CD14-positive monocyte (primary cell): Measurements from ENCODE around the gene RYR2. TPM values are rescaled to one million over a fixed set of nuclear protein-coding genes. Genes with fewer than 3 reads are reported as not detected.

ENCODE experiments used
- DNase-seq, 3 donors: peaks; one replicate each; pipeline ENCODE4 v3.0.0-alpha.2; 2011 to 2022
- H2AFZ ChIP-seq: 2 replicates; pipeline ENCODE4 v1.6.0; 2012; ENCODE audit warnings: mild to moderate bottlenecking, low read depth, low read length, inconsistent platforms; ENCODE audit not compliant: insufficient read depth, poor library complexity, severe bottlenecking
- H3K27ac ChIP-seq, 2 donors: 1 replicate in 1 of 2; 2 replicates in 1 of 2; pipeline ENCODE4 v1.5.1; 2012 to 2013; ENCODE audit warnings: low read length in 2 of 2, control low read depth in 1 of 2, inconsistent platforms in 1 of 2, low read depth in 1 of 2, mild to moderate bottlenecking in 1 of 2
- H3K27me3 ChIP-seq, 2 donors: one replicate each; pipeline versions ENCODE4 v1.6.0 to v1.6.1; 2011 to 2013; ENCODE audit warnings: low read length in 2 of 2; ENCODE audit not compliant: control insufficient read depth in 2 of 2, insufficient read depth in 2 of 2
- H3K36me3 ChIP-seq, 2 donors: replicated peaks in 1 of 2; 1 replicate in 1 of 2; 2 replicates in 1 of 2; pipeline versions ENCODE4 v1.5.1 to v1.6.1; 2012 to 2013; ENCODE audit warnings: low read length in 2 of 2, control low read depth in 1 of 2, inconsistent platforms in 1 of 2, mild to moderate bottlenecking in 1 of 2; ENCODE audit not compliant: insufficient read depth in 2 of 2, control insufficient read depth in 1 of 2
- H3K4me1 ChIP-seq, 2 donors: 1 replicate in 1 of 2; 2 replicates in 1 of 2; pipeline versions ENCODE4 v1.5.1 to v1.6.1; 2012 to 2013; ENCODE audit warnings: low read length in 2 of 2, control low read depth in 1 of 2, inconsistent platforms in 1 of 2, mild to moderate bottlenecking in 1 of 2, moderate library complexity in 1 of 2; ENCODE audit not compliant: insufficient read depth in 2 of 2, control insufficient read depth in 1 of 2
- H3K4me2 ChIP-seq: replicated peaks from 2 replicates; pipeline ENCODE3; 2012; ENCODE audit warnings: low read length, moderate library complexity, mild to moderate bottlenecking; ENCODE audit not compliant: poor library complexity, severe bottlenecking; ENCODE audit errors: extremely low read depth
- H3K4me3 ChIP-seq, 3 experiments: fragments of 200-600 bp in 1 of 3; sonication (generic) in 1 of 3; replicated peaks in 1 of 3; 1 replicate in 2 of 3; 2 replicates in 1 of 3; pipeline ENCODE4 v1.5.1; 2011 to 2013; ENCODE audit warnings: low read length in 3 of 3, mild to moderate bottlenecking in 3 of 3, control low read depth in 2 of 3, low read depth in 2 of 3, inconsistent platforms in 1 of 3, moderate library complexity in 1 of 3
- H3K79me2 ChIP-seq: 2 replicates; pipeline ENCODE4 v1.6.0; 2012; ENCODE audit warnings: mild to moderate bottlenecking, control low read depth, inconsistent platforms, low read length, moderate library complexity; ENCODE audit not compliant: insufficient read depth
- H3K9ac ChIP-seq: 2 replicates; pipeline ENCODE4 v1.6.0; 2017; ENCODE audit warnings: low read length, mild to moderate bottlenecking; ENCODE audit not compliant: insufficient read depth, poor library complexity, severe bottlenecking
- H3K9me3 ChIP-seq, 2 donors: replicated peaks in 1 of 2; 1 replicate in 1 of 2; 2 replicates in 1 of 2; pipeline versions ENCODE4 v1.5.1 to v1.6.1; 2012 to 2013; ENCODE audit warnings: low read length in 2 of 2, control low read depth in 1 of 2; ENCODE audit not compliant: control insufficient read depth in 1 of 2, insufficient read depth in 1 of 2
- H4K20me1 ChIP-seq: 2 replicates; pipeline ENCODE4 v1.6.0; 2012; ENCODE audit warnings: mild to moderate bottlenecking, low read length, control low read depth, moderate library complexity; ENCODE audit not compliant: insufficient read depth
- H3K27ac Mint-ChIP-seq, 7 donors: one replicate each; pipeline ENCODE4 v1.8.0; 2020; ENCODE audit warnings: mild to moderate bottlenecking in 7 of 7, mixed read lengths in 7 of 7, moderate library complexity in 6 of 7, inconsistent platforms in 2 of 7
- H3K27me3 Mint-ChIP-seq, 3 donors: one replicate each; pipeline ENCODE4 v1.8.0; 2021 to 2022; ENCODE audit warnings: low read depth in 3 of 3, mild to moderate bottlenecking in 3 of 3, mixed read lengths in 3 of 3, moderate library complexity in 3 of 3, inconsistent platforms in 1 of 3
- H3K36me3 Mint-ChIP-seq, 2 donors: one replicate each; pipeline ENCODE4 v1.8.0; 2020; ENCODE audit warnings: mixed read lengths in 2 of 2, inconsistent platforms in 1 of 2, mild to moderate bottlenecking in 1 of 2
- H3K4me1 Mint-ChIP-seq: one replicate; pipeline ENCODE4 v1.8.0; 2020; ENCODE audit warnings: mild to moderate bottlenecking, mixed read lengths
- H3K4me3 Mint-ChIP-seq, 2 donors: one replicate each; pipeline ENCODE4 v1.8.0; 2020; ENCODE audit warnings: mild to moderate bottlenecking in 2 of 2, mixed read lengths in 2 of 2, moderate library complexity in 1 of 2
- H3K9me3 Mint-ChIP-seq, 7 donors: one replicate each; pipeline ENCODE4 v1.8.0; 2020 to 2022; ENCODE audit warnings: mixed read lengths in 7 of 7, mild to moderate bottlenecking in 6 of 7, moderate library complexity in 6 of 7, inconsistent platforms in 2 of 7
- CTCF ChIP-seq: fragments of 200-600 bp; IDR thresholded peaks from one replicate; pipeline ENCODE4 v1.8.0; 2022; ENCODE audit warnings: antibody characterized with exemption, mild to moderate bottlenecking
- WGBS: methylation state at CpG from one replicate; pipeline ENCODE4 v1.1.5; 2013; ENCODE audit warnings: missing lambda C conversion rate; ENCODE audit not compliant: insufficient coverage; 5-methylcytosine and 5-hydroxymethylcytosine counted together
- intact Hi-C, 2 donors: fragments of 100-400 bp; cut with micrococcal nuclease; formaldehyde crosslinking; loops; one replicate each; pipeline versions ENCODE4 v1.15.0 to v1.15.1; 2023
- polyA plus RNA-seq, 3 donors: library from polyadenylated mRNA; depleted of rRNA in 1 of 3; unstranded in 2 of 3; stranded (reverse) in 1 of 3; fragments of 300-500 nt in 2 of 3; fragments of >200 nt in 1 of 3; fragmentation: Illumina TruSeq in 2 of 3; gene quantifications; 1 replicate in 2 of 3; 2 replicates in 1 of 3; pipeline ENCODE4 v1.2.3, GENCODE V29; 2012 to 2021

The RYR2 gene
- polyA plus RNA-seq, 3 donors = not detected

DNA sequence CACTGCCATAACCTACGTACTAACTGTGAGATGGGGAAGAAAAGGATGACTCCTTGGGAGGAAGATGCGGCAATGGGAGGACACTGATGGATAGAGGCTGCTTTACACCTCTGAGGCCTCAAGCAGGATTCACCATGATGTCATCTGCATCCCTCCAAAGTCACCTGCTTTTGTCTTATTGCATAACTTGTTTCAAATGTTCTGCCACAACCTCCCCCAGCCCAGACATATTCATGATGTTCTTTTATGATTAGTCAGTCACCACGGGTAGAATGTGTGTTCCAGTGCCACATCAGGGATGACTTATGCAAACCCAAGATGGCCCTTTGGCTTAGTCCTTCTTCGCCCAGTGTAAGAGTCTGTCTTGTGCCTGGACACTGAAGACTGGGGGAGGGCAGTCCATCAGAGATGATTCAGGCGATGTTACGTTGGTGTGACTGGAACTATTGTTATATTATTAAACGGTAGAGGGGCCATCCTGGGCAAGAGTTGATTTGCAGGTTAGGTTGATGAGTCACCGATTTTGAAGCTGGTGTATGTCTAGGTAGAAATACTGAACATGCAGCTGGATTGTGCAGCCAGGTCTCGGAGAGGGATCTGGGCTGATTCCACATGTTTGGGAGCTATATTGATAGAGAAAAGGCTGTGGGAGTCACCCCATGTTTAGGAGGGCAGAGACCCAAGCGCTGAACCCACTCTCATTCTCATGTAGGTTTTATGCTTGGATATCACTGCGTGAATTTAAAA, 32.6 kb downstream of the RYR2 start:
- no peaks in the 10 kb centered on the region for H3K4me1 Mint-ChIP-seq
- H3K9me3 Mint-ChIP-seq = peaks cover 9 to 24% (median 15%) of the 10 kb centered on the region in 7 donors
- H3K79me2 ChIP-seq = no peaks in the 10 kb centered on the region
- no peaks in the 10 kb centered on the region for H3K36me3 ChIP-seq
- 91% methylated on average over 11 of the region's 11 CpGs for WGBS
- no peaks in the 10 kb centered on the region for H3K36me3 Mint-ChIP-seq
- intact Hi-C loops = no loop called here
- H3K4me3 ChIP-seq = no peak overlapping the region
- no peak overlapping the region for H3K27ac Mint-ChIP-seq
- no peak overlapping the region for H3K9ac ChIP-seq
- H3K4me3 Mint-ChIP-seq = no peak overlapping the region
- H3K27me3 Mint-ChIP-seq = no peaks in the 10 kb centered on the region
- H3K9me3 ChIP-seq = peaks cover 13 to 20% of the 10 kb centered on the region in 2 donors
- no peak for TF ChIP-seq CTCF
- no peaks in the 10 kb centered on the region for H3K27me3 ChIP-seq
- no peak for DNase-seq
- no peaks in the 10 kb centered on the region for H4K20me1 ChIP-seq
- no peak overlapping the region for H3K27ac ChIP-seq
- no peak overlapping the region for H3K4me2 ChIP-seq
- H2AFZ ChIP-seq = no peak overlapping the region
- H3K4me1 ChIP-seq = no peaks in the 10 kb centered on the region

DNA sequence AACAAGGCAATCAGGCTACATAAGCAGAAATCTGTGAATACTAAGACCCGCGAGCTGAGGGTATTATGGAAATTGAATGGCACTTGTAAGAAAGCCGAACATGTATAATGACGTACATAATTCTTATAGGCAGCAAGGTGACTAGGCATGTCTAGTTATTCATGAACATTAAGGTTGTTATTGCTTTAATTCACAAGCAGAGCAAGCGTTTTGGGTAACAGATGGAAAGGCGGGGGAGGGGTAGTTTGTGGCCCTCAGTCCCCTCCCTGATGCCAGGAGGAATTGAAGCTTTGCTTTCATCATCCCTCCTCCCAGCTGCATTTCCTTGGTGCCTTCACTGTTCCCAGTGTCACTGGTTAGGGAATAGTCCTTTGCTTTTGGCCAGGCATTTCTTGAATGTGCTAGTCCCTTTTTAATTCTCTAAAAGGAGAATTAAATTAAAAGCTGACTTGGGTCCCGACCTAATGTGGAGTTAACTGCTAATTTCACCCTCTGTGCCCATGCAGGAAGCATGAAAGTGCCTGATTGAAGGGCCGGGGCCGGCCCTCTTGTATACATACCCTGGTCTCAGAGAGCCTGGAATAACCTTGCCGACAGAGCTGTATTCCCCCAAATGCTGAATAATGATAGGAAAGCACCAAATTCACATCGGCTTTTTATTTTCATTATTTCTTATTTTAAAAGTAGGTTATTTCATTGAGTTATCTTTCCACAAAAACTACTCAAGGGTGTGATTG, 42.5 kb downstream of the RYR2 start:
- H3K36me3 Mint-ChIP-seq = no peaks in the 10 kb centered on the region

More for the DNA sequence above, 42.5 kb downstream of the RYR2 start:
- Histone ChIP-seq H2AFZ (no peak overlapping the region), H3K9ac (no peak overlapping the region), H4K20me1 (no peaks in the 10 kb centered on the region), H3K79me2 (no peaks in the 10 kb centered on the region), H3K4me3 (no peak overlapping the region), H3K4me1 (no peaks in the 10 kb centered on the region), H3K4me2 (no peak overlapping the region), H3K36me3 (no peaks in the 10 kb centered on the region), H3K27ac (no peak overlapping the region), H3K27me3 (no peaks in the 10 kb centered on the region), H3K9me3 (no peaks in the 10 kb centered on the region)
- no peak overlapping the region for H3K27ac Mint-ChIP-seq
- no peak for DNase-seq
- no peak overlapping the region for H3K4me3 Mint-ChIP-seq
- H3K27me3 Mint-ChIP-seq = peaks cover 0 to 3% (median 0%) of the 10 kb centered on the region in 3 donors
- no peak for TF ChIP-seq CTCF
- intact Hi-C loops = no loop called here
- peaks cover 0 to 4% (median 0%) of the 10 kb centered on the region in 7 donors for H3K9me3 Mint-ChIP-seq
- H3K4me1 Mint-ChIP-seq = no peaks in the 10 kb centered on the region
- WGBS = 94% methylated on average over 5 of the region's 11 CpGs
